Kidney glomerular epithelial cell (primary cell): ENCODE results near the gene ATAD3A.
"Not testable (repeated sequence)": the region's sequence is repeated elsewhere in the genome, so short reads cannot be mapped to it uniquely, and the experiment has no call there.

Experiments used
- DNase-seq: peaks from one replicate; lab custom pipeline; 2025; lab: John Stamatoyannopoulos, UW

The ATAD3A gene

GRCh38 chr1:1511533-1512285 is at the start of gene ATAD3A:
Gene ATAD3A, plus strand, starts transcription at chr1:1512162. Its CDS starts 107 bp downstream, at chr1:1512269.
- DNase-seq: peak; percentile 91

GRCh38 chr1:1462318-1462966 is 49.5 kb upstream of the ATAD3A start:
- peak; percentile 54 for DNase-seq

- no peak for DNase-seq
Observed at GRCh38 chr1:1463312-1463711, 48.6 kb upstream of the ATAD3A start.

GRCh38 chr1:1468196-1468985 is 43.6 kb upstream of the ATAD3A start:
- not testable (repeated sequence) for DNase-seq

GRCh38 chr1:1470626-1471388 is 41.2 kb upstream of the ATAD3A start:
- no peak for DNase-seq

- peak; percentile 82 for DNase-seq
Observed at GRCh38 chr1:1471389-1472052, 40.4 kb upstream of the ATAD3A start, which contains the start of gene ATAD3B. Gene ATAD3B, plus strand, starts transcription at chr1:1471765. Its CDS starts 120 bp downstream, at chr1:1471885.

GRCh38 chr1:1472053-1472876 is 39.7 kb upstream of the ATAD3A start:
- DNase-seq: not testable (repeated sequence)

GRCh38 chr1:1476011-1476410 is 36.0 kb upstream of the ATAD3A start:
- DNase-seq: not testable (repeated sequence)

GRCh38 chr1:1477206-1477605 is 34.8 kb upstream of the ATAD3A start:
- no peak for DNase-seq

GRCh38 chr1:1479547-1480487 is 32.1 kb upstream of the ATAD3A start:
- DNase-seq: no peak

- DNase-seq: not testable (repeated sequence)
Observed at GRCh38 chr1:1480488-1480867, 31.5 kb upstream of the ATAD3A start.

GRCh38 chr1:1481811-1482210 is 30.2 kb upstream of the ATAD3A start:
- not testable (repeated sequence) for DNase-seq

GRCh38 chr1:1482856-1483255 is 29.1 kb upstream of the ATAD3A start:
- DNase-seq: no peak

GRCh38 chr1:1483714-1484113 is 28.2 kb upstream of the ATAD3A start:
- no peak for DNase-seq

GRCh38 chr1:1484976-1485750 is 26.8 kb upstream of the ATAD3A start:
- not testable (repeated sequence) for DNase-seq

- DNase-seq: not testable (repeated sequence)
Observed at GRCh38 chr1:1485755-1486317, 26.1 kb upstream of the ATAD3A start.

- DNase-seq: no peak
Observed at GRCh38 chr1:1487701-1488100, 24.3 kb upstream of the ATAD3A start.

- DNase-seq: no peak
Observed at GRCh38 chr1:1489231-1489630, 22.7 kb upstream of the ATAD3A start.
